ENCODE data around the gene ADGRD2.

ADGRD2 gene

GRCh38 chr9:124415102-124415851 is 35.0 kb upstream of the ADGRD2 start, which contains the start of gene PSMB7:
Gene PSMB7, minus strand, starts transcription at chr9:124415442. Its CDS starts 17 bp downstream, at chr9:124415425.
- TF ChIP-seq, protein P1, sequence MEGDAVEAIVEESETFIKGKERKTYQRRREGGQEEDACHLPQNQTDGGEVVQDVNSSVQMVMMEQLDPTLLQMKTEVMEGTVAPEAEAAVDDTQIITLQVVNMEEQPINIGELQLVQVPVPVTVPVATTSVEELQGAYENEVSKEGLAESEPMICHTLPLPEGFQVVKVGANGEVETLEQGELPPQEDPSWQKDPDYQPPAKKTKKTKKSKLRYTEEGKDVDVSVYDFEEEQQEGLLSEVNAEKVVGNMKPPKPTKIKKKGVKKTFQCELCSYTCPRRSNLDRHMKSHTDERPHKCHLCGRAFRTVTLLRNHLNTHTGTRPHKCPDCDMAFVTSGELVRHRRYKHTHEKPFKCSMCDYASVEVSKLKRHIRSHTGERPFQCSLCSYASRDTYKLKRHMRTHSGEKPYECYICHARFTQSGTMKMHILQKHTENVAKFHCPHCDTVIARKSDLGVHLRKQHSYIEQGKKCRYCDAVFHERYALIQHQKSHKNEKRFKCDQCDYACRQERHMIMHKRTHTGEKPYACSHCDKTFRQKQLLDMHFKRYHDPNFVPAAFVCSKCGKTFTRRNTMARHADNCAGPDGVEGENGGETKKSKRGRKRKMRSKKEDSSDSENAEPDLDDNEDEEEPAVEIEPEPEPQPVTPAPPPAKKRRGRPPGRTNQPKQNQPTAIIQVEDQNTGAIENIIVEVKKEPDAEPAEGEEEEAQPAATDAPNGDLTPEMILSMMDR (IDR thresholded peaks at IDR 0.05) = peak; percentile 83

- TF ChIP-seq, protein P1 (IDR thresholded peaks at IDR 0.05) = no peak
These were observed 34.3 kb upstream of the ADGRD2 start for GRCh38 chr9:124415852-124416484.

GRCh38 chr9:124419832-124420489 is 30.3 kb upstream of the ADGRD2 start:
- TF ChIP-seq, protein P1 (IDR thresholded peaks at IDR 0.05) = peak; percentile 46

DNA sequence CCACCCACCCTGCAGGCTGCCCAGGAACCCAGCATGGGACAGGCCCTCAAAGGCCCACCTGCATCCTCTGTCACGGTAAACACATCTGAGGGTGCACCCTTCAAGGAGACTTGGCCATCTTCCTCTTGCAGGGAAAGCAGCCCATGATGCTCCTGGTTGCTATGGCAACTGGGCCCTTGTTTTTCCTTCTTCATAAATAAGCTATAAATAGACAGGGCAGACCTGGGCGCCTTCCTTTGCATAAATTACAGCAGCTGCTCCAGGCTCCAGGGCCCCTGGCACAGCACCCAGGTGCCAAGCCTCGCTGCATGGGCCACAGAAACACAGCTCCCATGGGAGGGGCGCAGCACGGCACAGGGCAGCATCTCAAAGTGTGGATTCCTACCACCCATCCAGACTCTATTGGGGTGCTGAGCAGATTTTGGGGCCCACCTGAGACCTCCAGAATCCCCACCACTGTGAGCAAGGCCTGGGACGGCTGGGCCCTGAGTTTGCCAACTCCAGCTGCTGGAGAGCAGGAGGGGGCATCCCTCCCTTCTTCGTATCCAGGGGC is 29.2 kb upstream of the ADGRD2 start:
- TF ChIP-seq, protein P1 (IDR thresholded peaks at IDR 0.05) = no peak

DNA sequence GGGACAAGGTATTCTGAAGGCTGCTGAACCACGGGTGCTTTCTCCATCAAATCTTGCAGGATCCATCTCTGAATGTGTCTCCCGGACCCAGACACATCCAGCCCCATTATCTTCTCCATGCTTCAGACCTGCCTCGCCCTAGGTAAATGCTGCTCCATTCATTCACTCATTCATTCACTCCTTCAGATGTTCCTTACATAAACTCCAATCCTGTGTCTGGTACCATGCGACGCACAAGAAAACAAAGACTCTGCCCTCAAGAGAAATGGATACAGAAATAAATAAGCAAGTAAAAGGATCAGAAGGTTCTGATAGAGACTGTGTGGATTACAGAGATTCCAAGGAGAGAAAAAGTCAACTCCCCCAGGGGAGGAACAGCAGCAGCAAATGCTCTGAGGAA is 27.1 kb upstream of the ADGRD2 start:
- TF ChIP-seq, protein P1 (IDR thresholded peaks at IDR 0.05) = no peak

- TF ChIP-seq, protein P1 (IDR thresholded peaks at IDR 0.05) = no peak
These were observed 26.7 kb upstream of the ADGRD2 start for GRCh38 chr9:124423591-124423990.

DNA sequence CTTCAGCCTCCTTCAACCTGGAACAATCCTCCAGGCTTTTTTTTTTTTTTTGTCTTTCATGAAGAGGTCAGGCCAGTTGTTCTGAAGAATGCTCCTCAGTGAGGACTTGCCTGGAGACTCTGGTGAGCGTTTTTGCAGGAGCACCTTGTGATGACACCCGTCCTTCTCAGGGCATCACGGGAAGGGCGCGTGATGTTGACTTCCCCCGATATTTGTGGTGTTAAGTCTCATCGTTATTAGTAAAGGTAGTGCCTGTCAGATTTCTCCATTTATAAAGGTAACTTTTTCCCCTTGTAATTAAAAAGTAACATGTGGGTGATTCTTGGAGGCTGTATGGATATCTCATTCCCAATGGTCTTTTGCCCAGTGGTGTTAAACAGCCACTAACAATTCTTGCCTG is 23.9 kb upstream of the ADGRD2 start:
- TF ChIP-seq, protein P1 (IDR thresholded peaks at IDR 0.05) = no peak
